ENCODE results near the gene KCNK5.

The KCNK5 gene

DNA sequence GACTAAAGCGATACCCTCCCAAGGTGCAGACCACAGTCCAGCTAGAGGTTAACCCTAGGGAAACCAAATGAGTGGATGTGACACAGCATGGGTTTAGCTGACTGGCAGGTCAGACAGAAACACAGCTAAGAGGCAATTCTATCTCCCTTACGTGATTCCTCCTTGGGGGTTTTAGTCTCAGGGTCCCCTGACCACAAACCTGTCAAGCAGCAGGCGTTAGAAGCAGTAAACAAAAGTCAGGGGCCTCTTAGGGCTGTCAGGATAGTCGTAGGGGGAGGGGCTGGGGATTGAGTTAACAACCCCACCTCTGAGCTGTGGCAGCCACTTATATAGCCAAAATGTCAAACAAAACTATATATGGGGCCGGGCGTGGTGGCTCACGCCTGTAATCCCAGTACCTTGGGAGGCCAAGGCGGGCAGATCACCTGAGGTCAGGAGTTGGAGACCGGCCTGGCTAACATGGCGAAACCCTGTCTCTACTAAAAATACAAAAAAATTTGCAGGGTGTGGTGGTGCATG, 13.6 kb downstream of the KCNK5 start:
- no peak for DNase-seq (ENCODE audit: low spot score)

GRCh38 chr6:39214846-39215639, 14.2 kb downstream of the KCNK5 start:
- DNase-seq (ENCODE audit: low spot score): no peak

DNA sequence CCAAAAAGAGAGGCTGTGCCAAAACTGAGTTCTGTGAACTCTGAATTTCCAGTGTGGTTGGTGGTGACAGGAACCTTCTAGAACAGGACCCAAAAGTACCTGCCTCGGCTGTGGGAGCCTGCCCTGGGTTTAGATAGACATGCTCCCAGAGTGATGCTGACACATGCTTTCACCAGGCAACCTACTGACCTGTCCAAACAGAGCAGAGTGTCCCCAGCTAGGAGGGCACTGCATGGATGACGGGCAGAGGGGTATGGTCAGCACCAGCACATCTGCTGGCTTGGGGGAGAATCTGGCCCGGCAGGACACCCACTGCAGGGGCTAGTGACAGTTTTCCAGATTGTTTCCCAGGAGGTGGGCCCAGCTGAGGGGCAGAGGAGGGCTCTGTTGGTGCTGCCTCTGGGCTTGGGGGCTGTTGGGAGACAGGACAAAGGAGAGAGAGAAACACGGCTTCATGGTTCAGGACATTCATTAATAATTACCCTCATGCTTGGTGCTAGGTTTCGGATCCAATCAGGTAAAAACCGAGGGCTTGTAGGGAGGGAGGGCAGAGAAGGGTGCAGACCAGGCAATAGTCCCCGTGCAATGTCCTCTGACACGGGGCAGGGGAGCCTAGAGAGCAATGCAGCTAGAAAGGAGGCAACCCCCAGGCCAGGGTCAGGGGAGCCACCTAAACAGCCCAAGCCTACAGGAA, 15.0 kb downstream of the KCNK5 start:
- DNase-seq (ENCODE audit: low spot score): no peak

DNA sequence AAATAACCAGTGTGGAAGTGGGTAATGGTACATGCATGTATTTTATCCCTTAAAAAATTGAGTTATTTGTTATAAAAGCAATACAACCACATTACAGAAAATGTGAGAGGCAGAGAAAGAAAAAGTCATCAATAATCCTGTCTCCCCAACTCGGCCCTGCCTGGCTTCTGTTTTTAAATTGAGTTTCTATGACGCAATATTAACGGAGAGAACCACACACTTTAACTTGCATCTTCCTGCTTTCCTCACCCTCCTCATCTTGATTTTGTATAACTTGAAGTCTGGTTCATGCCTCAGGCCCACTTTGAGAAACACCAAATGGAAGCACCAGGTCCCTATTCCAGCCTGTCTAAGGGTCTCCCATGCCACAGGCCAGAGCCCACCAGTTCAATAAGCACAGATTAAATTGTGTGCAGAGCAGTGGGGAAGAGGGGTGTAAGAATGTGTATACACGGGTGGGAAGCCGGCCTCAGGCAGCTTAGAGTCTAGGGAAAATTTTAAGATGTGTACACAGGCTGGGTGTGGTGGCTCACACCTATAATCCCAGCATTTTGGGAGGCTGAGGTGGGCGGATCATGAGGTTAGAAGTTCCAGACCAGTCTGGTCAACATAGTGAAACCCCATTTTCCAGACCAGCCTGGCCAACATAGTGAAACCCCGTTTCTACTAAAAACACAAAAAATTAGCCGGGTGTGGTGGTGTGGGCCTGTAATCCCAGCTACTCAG, 15.9 kb downstream of the KCNK5 start:
- DNase-seq (ENCODE audit: low spot score): no peak

DNA sequence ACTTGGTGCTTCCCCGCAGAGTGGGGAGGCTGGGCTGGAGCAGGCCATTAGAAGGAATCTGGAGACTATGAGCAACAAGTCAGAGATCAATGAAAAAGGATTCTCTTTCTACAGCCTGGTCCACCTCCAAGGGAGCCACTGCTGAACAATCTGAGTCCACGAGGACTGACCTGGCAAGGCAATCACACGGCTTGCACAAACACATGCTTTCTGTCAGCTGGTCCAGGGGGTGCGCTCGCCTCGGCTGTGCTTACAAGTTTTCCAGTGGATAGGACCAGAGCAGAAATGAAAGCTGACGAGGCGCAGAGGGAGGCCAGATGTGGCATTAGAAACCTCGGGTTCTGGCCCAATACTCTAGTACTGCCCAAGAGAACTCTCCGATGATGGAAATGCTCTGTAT, 18.1 kb downstream of the KCNK5 start:
- no peak for DNase-seq (ENCODE audit: low spot score)

- no peak for DNase-seq (ENCODE audit: low spot score)
Observed at GRCh38 chr6:39210450-39210849, 18.8 kb downstream of the KCNK5 start.

DNA sequence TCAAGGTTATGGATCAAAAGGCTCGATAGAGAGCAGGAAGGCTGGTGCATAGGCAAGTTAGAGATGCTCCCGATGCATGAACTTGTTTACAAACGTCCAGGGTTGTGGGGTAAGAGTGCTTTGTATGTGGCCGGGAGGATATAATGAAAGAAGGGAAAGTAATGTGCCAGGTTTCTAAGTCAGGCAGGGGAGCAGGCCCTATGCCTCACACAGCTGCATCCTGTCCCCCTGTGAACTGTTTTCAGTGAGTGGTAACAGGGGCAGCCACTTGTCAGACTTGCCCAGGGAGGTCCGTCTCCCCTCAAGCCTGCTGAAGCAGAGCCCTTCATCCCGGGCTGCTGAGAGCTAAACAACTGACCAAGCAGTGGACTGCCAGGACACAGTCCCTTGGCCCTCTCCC, 19.4 kb downstream of the KCNK5 start:
- no peak for DNase-seq (ENCODE audit: low spot score)

- DNase-seq (ENCODE audit: low spot score): no peak
Observed at GRCh38 chr6:39209360-39209811, 19.9 kb downstream of the KCNK5 start.

DNA sequence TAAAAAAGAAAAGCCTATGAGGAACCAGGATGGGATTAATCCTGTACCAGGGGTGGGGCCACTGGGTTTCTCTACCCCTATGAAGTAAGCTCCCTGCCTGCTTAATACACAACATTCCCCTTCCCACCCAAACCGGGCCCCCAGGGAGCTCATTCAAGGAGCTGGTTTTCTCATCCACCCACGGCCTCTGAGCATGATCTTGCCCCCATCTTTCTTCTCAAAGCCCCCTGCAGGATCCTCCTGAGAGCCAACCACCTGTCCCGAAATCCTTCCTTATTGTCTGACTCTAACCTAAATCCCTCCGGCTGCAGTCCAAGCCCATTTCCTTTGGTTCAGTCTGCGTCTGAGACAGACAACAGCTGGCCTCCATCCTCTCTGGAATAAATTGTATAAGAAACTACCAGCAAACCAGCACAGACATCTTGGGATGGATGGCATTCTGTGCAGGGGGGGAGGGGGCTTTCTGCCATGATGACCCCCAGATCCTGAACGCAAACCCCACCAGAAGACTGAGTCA, 21.0 kb downstream of the KCNK5 start:
- no peak for DNase-seq (ENCODE audit: low spot score)

DNA sequence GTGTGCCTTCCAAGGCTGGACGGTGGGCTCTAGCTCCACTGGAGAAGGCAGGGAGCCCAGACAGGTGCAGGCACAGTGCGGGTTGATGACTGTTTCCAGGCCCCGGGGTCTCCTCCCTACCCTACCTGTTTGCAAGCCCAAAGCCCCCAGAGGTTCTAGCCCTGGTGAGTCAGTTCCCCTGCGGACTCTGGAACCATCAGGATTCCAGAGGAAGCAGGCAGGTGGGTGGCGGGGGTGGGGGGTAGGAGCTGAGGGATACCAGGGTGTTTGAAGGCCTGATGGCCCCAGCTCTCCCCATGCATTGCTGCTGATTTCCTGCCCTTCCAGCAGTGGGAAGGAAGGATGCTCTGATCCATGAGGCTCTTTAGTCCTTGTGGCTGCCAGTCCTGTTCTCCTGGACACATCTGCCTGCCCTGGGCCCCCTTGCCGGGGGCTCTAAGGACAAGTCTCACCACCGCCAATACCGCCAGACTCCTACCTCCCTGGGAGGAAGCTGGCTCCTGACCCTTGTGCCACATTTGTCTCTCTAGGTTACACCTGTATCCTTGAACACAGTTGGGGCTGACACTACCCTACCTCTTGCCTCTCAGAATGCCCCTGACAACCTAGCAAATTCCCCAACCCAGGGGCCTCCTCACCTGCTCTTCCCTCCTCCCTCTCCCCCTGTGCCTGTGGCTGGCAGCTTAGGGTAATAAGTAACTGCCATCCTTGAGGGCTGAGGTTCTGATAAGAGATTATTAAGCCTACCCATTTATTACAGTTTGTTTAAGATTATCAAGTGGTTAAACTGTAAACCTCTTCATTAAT, 21.7 kb downstream of the KCNK5 start:
- no peak for DNase-seq (ENCODE audit: low spot score)

DNA sequence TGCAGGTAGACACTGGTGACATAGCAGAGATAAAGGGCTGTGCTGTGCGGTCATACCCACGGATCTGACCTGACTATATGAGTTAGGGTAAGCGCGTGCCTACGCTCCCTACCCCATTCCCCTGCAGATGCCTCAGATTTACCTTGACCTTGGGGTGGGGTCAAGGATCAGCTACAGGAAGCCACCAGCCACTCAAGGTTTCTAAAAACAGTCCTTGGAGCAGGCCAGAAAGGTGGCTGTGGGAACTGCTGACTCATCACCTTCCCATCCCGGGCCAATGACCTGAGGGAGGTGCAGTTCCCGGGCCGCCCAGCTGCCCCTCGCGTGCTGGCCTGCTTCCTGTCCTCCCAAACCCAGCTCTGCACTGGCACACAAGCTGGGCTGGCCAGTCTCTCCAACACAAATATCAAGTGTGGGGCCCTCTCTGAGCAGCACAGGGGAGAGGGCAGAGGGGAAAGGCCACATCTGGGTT, 23.0 kb downstream of the KCNK5 start:
- DNase-seq (ENCODE audit: low spot score): no peak

DNA sequence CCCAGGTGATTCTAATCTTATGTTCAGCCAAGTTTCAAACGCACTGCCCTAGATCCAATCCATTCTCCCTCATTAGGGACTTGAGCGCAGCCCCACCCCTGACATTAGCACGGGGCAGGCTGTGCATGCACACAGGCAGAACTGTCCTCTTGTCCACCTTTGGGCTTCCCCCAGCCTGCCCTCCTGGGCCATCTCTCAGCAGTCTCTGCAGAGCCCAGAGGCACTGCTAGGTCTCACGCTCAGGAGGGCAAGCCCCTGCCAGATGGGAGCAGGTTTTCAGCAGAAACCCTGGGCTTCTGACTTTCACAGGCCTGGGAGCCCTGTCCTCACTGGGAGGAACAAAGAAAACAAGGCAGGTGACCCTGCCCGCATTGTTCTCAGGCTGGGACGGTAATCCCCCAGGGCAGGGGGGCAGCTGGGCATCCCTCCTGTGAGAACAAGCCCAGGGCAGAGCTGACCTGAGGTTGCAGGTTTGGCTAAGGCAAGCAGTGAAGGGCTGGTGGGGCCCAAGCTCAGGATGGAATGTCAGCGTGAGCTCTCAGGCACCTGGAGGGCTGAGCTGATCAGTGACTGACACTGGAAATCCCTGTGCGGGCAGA, 24.5 kb downstream of the KCNK5 start:
- no peak for DNase-seq (ENCODE audit: low spot score)

GRCh38 chr6:39204160-39204495, 25.1 kb downstream of the KCNK5 start:
- DNase-seq (ENCODE audit: low spot score): no peak

GRCh38 chr6:39203436-39204159, 25.7 kb downstream of the KCNK5 start:
- peak; percentile 54 for DNase-seq (ENCODE audit: low spot score)

GRCh38 chr6:39202166-39202565, 27.1 kb downstream of the KCNK5 start:
- DNase-seq (ENCODE audit: low spot score): no peak

- DNase-seq (ENCODE audit: low spot score): no peak
Observed at GRCh38 chr6:39200498-39201020, 28.7 kb downstream of the KCNK5 start.

GRCh38 chr6:39199976-39200375, 29.3 kb downstream of the KCNK5 start:
- DNase-seq (ENCODE audit: low spot score): no peak

GRCh38 chr6:39199231-39199940, 29.9 kb downstream of the KCNK5 start:
- DNase-seq (ENCODE audit: low spot score): no peak

DNA sequence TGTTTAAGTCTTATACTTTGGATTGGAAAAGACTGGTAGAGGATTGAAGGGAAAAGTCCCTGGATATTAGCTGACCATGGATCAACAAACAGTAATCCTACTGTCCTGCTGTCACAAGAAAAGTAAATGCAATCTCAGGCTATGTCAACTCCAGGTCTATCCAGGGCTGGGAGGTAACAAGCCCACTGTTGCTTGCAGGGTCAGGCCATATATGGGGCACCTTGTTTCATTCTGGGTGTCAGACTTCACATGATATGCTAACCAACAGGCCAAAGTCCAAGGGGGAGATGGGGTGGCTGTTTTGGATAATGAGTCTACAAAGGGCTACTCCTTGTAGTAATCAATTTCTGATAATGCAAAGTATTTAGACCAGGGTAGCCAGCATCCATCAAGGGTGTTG, 30.7 kb downstream of the KCNK5 start:
- DNase-seq (ENCODE audit: low spot score): no peak

All from hematopoietic multipotent progenitor cell treated with erythropoietin and hydrocortisone succinate and interleukin-3 and kit ligand, for 17 days (in vitro differentiated cells).